Stimulated activated naive CD8-positive, alpha-beta T cell treated with anti-CD3 and anti-CD28 coated beads, Interleukin-15, Interleukin-2, amounts not matched to agents 100 U/mL and 50 U/mL, for 24 hours (primary cell): ENCODE data around the gene MUCL1.

ENCODE experiments used
- ATAC-seq: fragments of 150-1000 bp; cut with Tn5 transposase; one replicate; pipeline ENCODE4 v1.10.0; 2021
- DNase-seq: peaks from one replicate; pipeline ENCODE4 v3.0.0; 2021

MUCL1 gene

DNA sequence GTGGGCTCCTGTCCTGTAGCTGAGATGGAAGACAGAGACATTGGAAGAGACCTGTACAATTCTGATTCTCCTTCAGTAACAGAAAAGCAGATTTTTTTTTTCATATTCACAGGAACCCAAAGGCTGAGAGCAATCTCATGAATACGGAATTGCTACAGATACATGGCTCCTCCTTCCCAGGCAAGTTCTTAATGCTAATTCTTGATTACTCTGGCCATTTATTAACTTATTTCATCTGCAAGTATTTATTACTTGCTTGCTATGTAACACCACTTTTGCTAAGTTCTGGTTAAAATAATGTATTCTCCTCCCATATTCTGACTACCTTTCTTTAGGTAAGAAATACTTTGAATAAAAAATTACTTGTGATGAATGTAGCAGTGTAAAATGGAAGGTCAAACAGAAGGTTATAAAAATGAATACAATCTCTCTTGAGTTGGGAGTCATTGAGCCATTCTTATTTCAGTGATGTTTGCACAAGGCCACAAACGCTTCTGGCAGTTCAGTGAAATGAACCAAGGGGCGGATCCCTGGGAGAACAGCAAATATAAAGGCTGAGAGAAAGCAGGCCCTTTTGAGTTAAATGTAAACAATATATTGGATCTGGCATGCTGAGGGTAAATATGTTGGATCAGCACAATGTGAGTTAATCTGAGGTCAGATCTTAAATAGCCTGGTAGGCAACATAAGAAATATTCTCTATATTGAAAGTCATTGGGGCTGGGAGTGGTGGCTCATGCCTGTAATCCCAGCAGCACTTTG is 37.6 kb downstream of the MUCL1 start:
- DNase-seq (no peak), ATAC-seq (no peak)
